GM19351 (cell line): ENCODE data around the gene DNAH12.

ENCODE experiments used
- ATAC-seq: cut with Tn5 transposase; IDR thresholded peaks from one replicate; pipeline ENCODE4 v1.9.1; 2021; ENCODE audit warnings: mild to moderate bottlenecking, moderate library complexity; ENCODE audit not compliant: unreplicated experiment

The DNAH12 gene

DNA sequence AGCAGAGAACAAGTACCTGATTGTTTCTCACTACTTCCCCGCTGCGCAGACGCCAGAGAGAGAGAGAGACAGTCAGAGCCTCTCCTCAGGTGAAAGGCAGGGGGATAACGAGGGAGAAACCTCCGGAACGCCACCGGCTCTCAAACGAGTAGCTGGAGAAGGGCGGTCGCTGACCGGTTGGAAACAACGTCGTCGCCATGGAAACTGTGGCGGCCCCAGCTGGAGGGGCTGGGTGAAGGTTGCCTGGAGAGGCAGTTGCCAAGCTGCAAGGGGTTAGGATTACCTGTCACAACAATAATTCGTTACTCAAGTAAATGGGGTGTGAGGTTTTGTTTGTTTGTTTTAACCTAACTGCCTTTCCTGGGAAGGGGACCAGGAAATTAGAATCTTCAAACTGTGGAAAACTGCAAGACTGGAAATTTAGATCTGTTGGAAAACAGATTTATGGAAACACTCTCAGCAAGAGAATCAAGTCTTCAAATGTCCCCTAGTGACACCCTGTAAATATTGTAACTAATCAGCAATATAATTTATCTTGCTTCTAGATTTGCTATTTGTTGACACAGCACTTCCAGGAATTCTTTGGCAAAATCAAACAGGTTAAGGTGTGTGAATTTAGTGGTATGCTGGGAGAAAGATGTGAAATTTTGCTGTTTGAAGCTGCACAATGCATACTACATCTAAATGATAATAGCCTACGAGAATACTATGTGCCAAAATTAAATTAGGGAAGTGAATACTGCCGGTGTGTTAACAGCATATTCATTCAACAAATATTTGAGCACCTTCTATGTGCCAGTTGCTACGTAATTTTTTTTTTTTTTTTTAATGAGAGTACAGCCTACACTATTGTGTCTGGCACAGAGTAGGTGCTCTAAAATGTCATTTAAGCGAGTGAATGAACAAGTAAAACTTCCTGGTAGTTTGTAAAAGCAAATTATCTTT, at the start of gene DNAH12:
Gene DNAH12, minus strand, starts transcription at position 164 of the 945 bp plus-strand sequence. CDS start 1,474 bp downstream, outside the sequence.
- no peak for ATAC-seq

DNA sequence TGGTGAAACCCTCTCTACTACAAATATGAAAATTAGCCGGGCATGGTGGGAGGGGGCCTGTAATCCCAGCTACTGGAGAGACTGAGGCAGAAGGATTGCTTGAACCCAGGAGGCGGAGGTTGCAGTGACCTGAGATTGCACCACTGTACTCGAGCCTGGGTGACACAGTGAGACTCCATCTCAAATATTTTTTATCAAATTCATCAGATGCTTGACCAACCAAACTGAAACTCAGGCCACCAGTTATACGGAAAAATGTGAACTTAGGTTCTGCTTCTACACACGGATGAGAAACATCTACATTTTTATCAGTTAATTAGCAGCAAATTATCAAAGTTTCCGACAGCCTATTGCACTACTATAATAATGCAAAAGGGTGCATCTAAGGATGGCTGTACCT, 48.2 kb upstream of the DNAH12 start:
- no peak for ATAC-seq

DNA sequence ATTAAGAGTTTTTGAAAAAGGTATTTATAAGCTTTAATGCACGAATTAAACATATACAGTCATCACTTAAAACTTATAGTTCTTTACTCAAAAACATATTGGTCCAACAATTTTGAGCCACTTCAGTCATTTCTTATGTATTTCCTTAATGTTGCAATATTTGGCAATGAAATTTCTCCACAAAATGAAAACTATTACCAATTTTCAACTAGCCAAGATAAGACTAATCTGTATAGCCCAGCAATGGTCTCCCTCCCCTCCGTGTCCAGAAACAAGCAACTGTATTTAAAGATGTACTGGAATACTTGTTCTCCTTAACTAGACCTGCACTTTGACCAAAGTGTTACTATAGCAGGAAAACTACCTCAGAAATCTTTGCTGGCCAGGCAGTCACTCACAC, 43.8 kb upstream of the DNAH12 start:
- no peak for ATAC-seq

DNA sequence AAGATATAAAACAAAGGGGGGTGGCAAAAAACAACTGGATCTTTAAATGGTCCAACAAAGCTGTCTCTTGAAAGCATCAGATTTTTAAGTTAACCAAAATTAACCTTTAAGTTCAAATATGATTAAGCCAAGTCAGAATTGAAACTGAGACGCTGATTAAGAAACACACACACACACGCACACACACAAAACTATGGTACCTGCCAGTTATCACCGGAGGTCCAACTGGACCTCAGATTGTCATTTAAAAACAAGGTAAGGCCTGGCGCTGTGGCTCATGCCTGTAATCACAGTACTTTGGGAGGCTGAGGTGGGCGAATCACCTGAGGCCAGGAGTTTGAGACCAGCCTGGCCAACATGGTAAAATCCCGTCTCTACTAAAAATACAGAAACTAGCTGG, 42.6 kb upstream of the DNAH12 start:
- no peak for ATAC-seq

DNA sequence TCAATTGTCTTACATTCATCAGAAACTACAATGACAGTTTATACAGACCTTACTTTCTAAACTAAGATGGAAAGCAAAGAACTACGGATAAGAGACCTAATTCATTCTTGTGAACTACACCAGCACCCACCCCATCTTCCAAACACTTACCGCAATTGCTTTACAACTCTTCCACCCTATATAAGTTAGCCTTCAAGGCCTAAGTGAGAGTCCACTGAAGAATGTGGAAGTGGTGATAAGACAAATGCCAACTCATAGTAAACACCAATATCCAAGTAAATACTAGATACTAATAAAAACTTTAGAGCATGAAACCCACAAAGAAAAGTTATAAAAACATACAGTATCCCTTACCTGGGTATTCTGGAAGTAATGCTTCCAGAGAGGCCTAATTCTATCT, 39.4 kb upstream of the DNAH12 start:
- no peak for ATAC-seq

DNA sequence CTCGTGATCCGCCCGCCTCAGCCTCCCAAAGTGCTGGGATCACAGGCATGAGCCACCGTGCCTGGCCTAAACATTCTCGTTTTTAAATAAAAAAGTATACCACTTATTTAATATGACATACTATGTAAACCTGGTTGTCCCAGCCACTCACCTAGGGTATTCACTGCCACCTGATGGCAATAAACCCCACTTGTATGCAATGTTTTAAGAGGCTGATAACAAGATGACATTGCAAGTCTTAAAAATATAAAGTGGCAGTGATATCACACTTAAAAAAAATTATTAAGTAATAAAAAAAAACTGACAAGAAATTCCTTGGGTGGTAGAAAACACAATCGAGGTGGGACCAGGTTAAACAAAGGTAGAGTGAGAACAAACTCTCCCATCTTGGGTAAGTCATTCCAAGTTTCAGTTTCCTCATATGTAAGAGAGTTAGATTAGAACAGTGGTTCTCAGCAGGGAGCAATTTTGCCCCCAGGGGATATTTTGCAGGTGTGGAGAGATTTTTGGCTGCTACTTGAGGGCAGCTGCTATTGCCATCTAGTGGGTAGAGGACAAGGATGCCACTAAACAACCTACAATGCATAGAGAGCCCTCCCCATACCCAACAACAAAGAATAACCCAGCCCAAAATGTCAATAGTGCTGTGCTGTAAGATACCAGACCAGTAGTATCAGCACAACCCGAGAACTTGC, 38.5 kb upstream of the DNAH12 start:
- ATAC-seq = no peak

- ATAC-seq = no peak
These were observed 33.7 kb upstream of the DNAH12 start for GRCh38 chr3:57577801-57578200.

GRCh38 chr3:57575966-57576626, 32.0 kb upstream of the DNAH12 start:
- ATAC-seq = no peak

- no peak for ATAC-seq
These were observed 28.0 kb upstream of the DNAH12 start for GRCh38 chr3:57572096-57572495.

GRCh38 chr3:57570878-57571277, 26.7 kb upstream of the DNAH12 start:
- no peak for ATAC-seq

- no peak for ATAC-seq
These were observed 25.8 kb upstream of the DNAH12 start for GRCh38 chr3:57569859-57570450.

GRCh38 chr3:57559526-57559925, 15.4 kb upstream of the DNAH12 start:
- no peak for ATAC-seq

- ATAC-seq = no peak
These were observed 13.0 kb upstream of the DNAH12 start for GRCh38 chr3:57557085-57557537.

- peak; percentile 26 for ATAC-seq
These were observed 12.4 kb upstream of the DNAH12 start for GRCh38 chr3:57556459-57557084.

DNA sequence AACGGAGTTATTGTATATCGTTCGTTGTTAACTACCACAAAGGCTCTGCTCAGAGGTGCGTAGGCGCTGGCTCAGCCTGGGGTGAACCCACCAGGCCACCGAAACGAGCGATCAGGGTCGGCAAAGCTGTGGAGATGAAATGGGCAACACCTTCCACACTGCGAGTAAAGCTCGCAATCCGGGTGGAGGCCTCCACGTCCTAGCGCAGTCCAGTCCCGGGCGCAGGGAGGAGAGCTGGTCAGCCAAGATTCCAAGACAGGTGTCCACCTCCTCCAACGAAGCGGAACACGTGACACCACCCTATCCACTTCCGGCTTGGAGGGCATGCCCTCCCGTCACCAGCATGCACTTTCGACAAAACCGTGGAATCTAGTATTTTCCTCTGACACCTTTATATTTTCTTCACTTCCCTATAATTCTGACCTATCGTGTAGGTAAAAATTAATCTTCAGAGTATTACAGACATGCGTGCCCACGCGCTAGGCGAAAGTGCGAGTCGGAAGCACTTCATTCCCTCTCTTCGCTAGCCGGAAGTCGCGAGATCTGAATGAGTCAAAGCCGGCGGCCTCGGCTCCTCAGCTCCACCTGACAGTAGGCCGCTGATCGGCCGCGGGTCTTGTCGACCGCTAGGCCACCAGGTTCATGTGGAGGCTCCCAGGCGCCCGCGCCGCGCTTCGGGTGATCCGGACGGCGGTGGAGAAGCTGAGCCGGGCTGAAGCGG, 11.8 kb upstream of the DNAH12 start, which contains the start of gene PDE12:
Gene PDE12, plus strand, starts transcription at position 537 of the 721 bp plus-strand sequence. Its CDS starts 106 bp downstream, at position 643.
- ATAC-seq = peak; percentile 84

DNA sequence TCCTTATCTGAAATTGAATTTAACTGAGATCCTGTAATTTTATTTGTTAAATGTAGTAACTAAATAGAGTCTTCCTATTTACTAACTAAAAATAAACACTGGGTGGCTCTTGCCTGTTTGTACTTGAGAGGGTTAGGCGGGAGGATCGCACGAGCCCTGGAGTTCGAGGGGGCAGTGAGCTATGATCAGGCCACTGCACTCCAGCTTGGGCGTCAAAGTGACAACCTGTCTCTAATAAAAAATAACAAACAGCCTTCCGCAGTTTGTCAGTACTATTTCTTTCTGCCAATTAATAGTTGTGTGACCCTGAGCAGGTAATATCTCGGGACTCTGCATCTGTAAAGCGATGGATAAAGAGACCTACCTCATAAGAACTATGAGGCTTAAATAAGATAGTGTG, 11.2 kb upstream of the DNAH12 start:
- ATAC-seq = no peak

DNA sequence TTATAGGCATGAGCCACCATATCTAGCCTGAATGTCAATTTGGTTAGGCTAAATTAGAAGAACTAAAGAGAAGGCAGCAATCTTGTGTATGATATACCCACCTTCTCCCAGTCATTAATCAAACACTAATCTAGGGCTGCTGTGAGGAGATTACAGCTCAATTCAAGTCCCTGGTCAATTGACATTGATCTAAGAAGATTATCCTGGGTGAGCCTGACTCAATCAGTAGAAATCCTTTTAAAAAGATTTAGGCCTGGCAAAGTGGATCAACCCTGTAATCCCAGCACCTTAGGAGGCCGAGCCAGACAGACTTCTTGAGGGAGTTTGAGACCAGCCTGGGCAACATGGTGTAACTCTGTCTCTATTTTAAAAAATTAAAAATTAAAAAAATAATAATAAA, 2.5 kb upstream of the DNAH12 start:
- ATAC-seq = no peak

GRCh38 chr3:57545636-57546268, 1.6 kb upstream of the DNAH12 start:
- ATAC-seq = no peak

DNA sequence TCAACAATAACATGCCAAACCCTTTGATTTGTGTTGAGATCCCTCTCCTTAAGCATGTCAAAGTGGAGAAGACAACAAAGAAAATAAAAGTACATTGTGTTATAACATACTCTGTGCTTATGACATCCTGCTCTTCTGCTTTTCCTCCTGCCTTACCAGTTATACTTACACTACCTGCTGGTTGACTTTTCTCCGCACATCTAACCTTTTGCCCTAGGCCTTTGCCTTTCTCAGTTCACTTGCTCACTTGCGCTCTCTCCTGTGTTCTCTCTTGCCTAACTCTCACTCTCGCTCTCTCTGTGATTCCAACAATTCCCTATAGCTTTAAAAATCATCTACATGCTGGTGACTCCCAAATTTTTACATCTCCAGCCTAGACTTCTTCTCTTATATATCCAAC, 5.7 kb downstream of the DNAH12 start:
- ATAC-seq = no peak
